SK-N-SH treated with all-trans-retinoic acid at 6 μM for 48 hours (cell line): Measurements from ENCODE around the gene NPAS3.

Experiments used
- ARNTL ChIP-seq: fragments of 450-650 bp; formaldehyde crosslinking; IDR thresholded peaks from 2 replicates; pipeline ENCODE4 v1.5.0; 2020; ENCODE audit warnings: low read depth, mild to moderate bottlenecking, moderate library complexity, borderline replicate concordance
- ISL1 ChIP-seq: fragments of 250-450 bp; sonication (Bioruptor Pico); IDR thresholded peaks from 2 replicates; pipeline ENCODE4 v2.1.2; 2022; ENCODE audit warnings: mild to moderate bottlenecking, moderate library complexity
- RARB ChIP-seq: fragments of 250-450 bp; sonication (Bioruptor Pico); IDR thresholded peaks from 2 replicates; pipeline ENCODE4 v1.8.0; 2021; ENCODE audit warnings: mild to moderate bottlenecking, moderate library complexity
- SNAI2 ChIP-seq: fragments of 250-450 bp; sonication (Bioruptor Pico); IDR thresholded peaks from 2 replicates; pipeline ENCODE4 v1.5.0; 2020; ENCODE audit warnings: mild to moderate bottlenecking, moderate library complexity
- ZFP3 ChIP-seq: fragments of 250-450 bp; sonication (Bioruptor Pico); IDR thresholded peaks from 2 replicates; pipeline ENCODE4 v1.5.0; 2020; ENCODE audit warnings: mild to moderate bottlenecking, moderate library complexity
- ZFP30 ChIP-seq: fragments of 450-650 bp; formaldehyde crosslinking; IDR thresholded peaks from 2 replicates; pipeline ENCODE4 v1.5.0; 2022; ENCODE audit warnings: mild to moderate bottlenecking, moderate library complexity

- no peak for TF ChIP-seq SNAI2
- no peak for TF ChIP-seq ISL1 (CRISPR knock-in tag)
- TF ChIP-seq ZFP30 (CRISPR knock-in tag): no peak
- TF ChIP-seq RARB (CRISPR knock-in tag): no peak
- no peak for TF ChIP-seq ARNTL
- no peak for TF ChIP-seq ZFP3
These were observed 873.5 kb downstream of the NPAS3 start for GRCh38 chr14:33812181-33812580.
